HG03469 (cell line): ENCODE measurements around the gene SCYGR2.
"Not testable (repeated sequence)": the region's sequence is repeated elsewhere in the genome, so short reads cannot be mapped to it uniquely, and the experiment has no call there.

Experiments
- ATAC-seq: cut with Tn5 transposase; IDR thresholded peaks from one replicate; pipeline ENCODE4 v1.9.1; 2021; ENCODE audit warnings: mild to moderate bottlenecking, moderate library complexity, moderate number of reproducible peaks; ENCODE audit not compliant: unreplicated experiment

Gene SCYGR2

GRCh38 chr2:227598835-227599503, at the start of gene SCYGR2:
SCYGR2 (plus strand) TSS chr2:227598893; CDS start chr2:227598893, 0 bp downstream.
- ATAC-seq = not testable (repeated sequence)

GRCh38 chr2:227551836-227552235, 46.9 kb upstream of the SCYGR2 start:
- no peak for ATAC-seq

- no peak for ATAC-seq
These were observed 36.1 kb upstream of the SCYGR2 start for GRCh38 chr2:227562581-227562980.

DNA sequence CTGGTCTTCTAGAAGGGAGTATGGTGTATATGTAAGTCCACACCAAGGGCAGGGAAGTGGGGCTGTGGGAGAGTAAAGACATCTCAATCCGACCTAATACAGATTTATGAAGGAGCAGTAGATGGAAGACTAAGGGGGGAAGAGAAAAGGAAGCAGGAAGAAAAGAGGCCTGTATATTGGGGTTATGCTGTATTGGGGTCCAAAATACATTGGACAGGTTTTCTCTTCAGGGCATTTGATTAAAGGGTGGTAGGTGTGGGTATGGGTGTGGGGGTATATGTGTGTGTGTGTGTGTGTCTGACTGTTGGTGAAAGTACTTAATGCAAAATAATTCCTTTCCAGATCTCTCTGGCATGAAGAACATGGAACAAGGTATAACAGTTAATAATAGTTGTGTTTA, 33.6 kb upstream of the SCYGR2 start:
- ATAC-seq = no peak

GRCh38 chr2:227566012-227566411, 32.7 kb upstream of the SCYGR2 start:
- ATAC-seq = no peak

DNA sequence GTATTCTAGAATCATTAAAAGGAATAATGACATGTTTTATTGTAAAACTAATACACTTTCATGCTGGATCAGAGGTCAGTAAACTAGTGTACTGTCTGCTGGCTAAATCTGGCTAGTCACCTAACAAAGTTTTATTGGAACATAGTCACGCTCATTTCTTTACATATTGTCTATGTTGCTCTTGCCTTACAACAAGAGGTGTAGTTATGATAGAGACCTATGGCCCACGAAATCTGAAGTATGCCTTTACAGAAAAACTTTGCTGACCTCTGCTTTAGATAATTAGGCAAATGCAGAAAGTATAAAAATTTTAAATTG, 29.9 kb upstream of the SCYGR2 start:
- no peak for ATAC-seq

DNA sequence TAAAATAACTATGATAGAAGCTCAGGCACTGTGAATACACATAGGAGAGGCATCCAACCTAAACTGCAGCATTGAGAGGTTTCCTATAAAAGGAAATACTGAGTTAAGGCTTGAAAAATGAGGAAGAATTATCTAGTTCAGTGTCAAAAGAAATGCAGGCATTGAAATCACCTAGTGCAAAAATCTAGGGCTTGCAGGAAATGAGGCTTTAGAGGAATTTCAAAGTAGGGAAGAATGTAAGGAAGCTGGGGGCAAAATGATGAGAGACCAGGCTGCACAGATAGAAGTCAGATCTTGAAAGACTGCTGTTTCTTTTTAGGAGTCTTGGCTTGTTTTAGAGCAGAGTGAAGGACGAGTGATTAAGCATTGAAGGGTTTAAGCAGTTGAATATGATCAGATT, 28.1 kb upstream of the SCYGR2 start:
- ATAC-seq = no peak

GRCh38 chr2:227576110-227576509, 22.6 kb upstream of the SCYGR2 start:
- no peak for ATAC-seq

GRCh38 chr2:227576812-227577211, 21.9 kb upstream of the SCYGR2 start:
- no peak for ATAC-seq

- ATAC-seq = no peak
These were observed 21.1 kb upstream of the SCYGR2 start for GRCh38 chr2:227577555-227577954.

- ATAC-seq = no peak
These were observed 20.1 kb upstream of the SCYGR2 start for GRCh38 chr2:227578642-227579041.

GRCh38 chr2:227579791-227580190, 18.9 kb upstream of the SCYGR2 start:
- ATAC-seq = no peak

DNA sequence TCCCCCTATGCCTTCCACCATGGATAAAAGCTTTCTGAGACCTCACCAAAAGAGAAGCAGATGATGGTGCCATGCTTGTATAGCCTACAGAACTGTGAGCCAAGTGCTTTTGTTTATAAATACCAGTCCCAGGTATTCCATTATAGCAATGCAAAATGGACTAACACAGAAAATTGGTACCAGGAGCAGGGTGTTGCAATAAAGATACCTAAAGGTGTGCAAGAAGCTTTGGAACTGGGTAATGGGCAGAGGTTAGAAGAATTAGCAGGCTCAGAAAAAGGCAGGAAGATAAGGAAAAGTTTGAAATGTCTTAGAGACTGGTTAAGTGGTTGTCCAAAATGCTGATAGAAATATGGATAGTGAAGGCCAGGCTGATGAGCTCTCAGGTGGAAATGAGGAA, 16.3 kb upstream of the SCYGR2 start:
- ATAC-seq = no peak

DNA sequence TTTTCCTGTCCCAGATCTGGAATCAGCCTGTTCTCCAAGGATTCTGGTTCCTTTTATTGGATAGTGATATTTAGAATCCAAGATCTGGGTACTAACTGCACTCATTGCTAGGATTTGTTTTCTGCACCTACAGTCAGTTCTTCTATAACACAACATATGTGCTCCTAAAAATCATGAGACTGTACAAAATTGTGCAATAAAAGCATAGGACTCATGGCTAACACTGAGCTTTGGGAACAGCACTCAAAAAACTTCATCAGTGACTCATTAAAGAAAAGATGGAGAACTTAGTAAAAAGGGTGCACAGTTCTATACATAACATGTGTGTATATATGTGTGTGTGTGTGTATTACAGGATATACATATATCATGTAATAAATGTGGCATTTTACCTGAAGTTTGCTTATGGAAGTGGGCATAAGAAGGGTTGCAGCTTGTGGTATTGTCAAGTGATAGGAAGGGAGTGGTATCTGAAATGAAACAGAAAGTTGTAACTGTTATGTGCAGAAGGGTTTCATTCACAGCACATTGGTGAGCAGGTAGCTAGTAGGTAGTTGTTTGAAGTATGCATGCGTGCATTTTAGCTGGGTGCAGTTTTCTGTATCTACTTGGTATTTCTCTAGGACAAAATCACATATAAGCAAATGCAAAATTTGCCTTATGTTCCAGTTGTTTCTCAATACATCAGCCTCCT, 5.9 kb upstream of the SCYGR2 start:
- peak; percentile 81 for ATAC-seq

- no peak for ATAC-seq
These were observed 2.9 kb upstream of the SCYGR2 start for GRCh38 chr2:227595797-227596196.

- ATAC-seq = no peak
These were observed 1.7 kb upstream of the SCYGR2 start for GRCh38 chr2:227597036-227597435.

DNA sequence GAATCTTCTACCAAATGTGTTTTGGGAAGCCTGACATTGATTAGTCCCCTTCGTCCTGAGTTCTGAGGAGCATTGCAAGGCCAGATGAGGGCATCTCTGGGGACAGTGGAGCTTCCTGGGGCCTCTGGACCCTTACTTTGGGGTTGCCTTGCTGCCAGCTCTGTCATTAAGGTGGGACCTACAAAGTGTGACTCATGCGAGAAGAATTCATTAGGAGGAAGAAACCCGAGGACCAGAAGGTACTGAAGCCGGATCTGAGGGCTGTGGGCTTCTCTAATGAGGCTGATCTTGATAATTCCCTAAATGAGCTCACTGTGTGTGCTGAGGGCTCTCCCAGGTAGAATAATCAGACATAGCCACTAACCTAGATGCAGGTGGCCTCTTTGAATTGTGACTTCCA, 695 bp upstream of the SCYGR2 start:
- ATAC-seq = no peak

DNA sequence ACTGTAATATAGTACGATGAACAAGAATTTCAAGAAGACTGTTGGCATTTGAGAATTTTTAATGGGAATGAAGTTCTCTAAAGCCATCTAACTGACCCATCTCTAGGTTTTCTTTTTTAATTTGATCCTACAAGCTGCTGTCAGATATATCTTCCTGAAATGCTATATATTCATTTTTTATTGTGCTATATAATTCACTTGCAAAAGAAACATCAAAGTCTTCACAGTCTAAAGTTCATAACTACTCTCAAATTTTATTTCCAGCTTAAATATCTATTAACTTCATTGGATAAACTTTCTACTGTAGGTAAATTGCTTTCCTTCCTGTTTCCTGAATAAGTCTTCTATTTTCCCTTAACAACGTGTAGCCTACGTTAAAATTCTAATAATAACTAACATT, 3.7 kb downstream of the SCYGR2 start:
- ATAC-seq = no peak

- no peak for ATAC-seq
These were observed 7.8 kb downstream of the SCYGR2 start for GRCh38 chr2:227606476-227606875.

- ATAC-seq = no peak
These were observed 9.2 kb downstream of the SCYGR2 start for GRCh38 chr2:227607941-227608340.

GRCh38 chr2:227608561-227609338, 10.1 kb downstream of the SCYGR2 start:
- ATAC-seq = peak; percentile 58

GRCh38 chr2:227610123-227610522, 11.4 kb downstream of the SCYGR2 start:
- no peak for ATAC-seq
